Endodermal cell (in vitro differentiated cells): ENCODE measurements around the gene SLMAP. TPM values are rescaled to one million over a fixed set of nuclear protein-coding genes. Genes with fewer than 3 reads are reported as not detected.

Experiments
- DNase-seq: peaks from one replicate; pipeline ENCODE4 v3.0.0-alpha.2; 2017
- H3K27ac ChIP-seq: 2 replicates; pipeline ENCODE4 v1.5.1; 2013; ENCODE audit warnings: mild to moderate bottlenecking, low read depth, low read length, moderate library complexity
- H3K27me3 ChIP-seq: 2 replicates; pipeline ENCODE4 v1.6.1; 2013; ENCODE audit warnings: mild to moderate bottlenecking, low read length, moderate library complexity; ENCODE audit not compliant: insufficient read depth, control insufficient read depth, poor library complexity, severe bottlenecking
- H3K36me3 ChIP-seq: 2 replicates; pipeline ENCODE4 v1.7.0; 2013; ENCODE audit warnings: mild to moderate bottlenecking, low read length, moderate library complexity; ENCODE audit not compliant: control insufficient read depth, insufficient read depth
- H3K4me1 ChIP-seq: one replicate; pipeline ENCODE4 v1.7.0; 2013; ENCODE audit warnings: low read length; ENCODE audit not compliant: control insufficient read depth, insufficient read depth
- H3K4me3 ChIP-seq: 2 replicates; pipeline ENCODE4 v1.5.1; 2013; ENCODE audit warnings: mild to moderate bottlenecking, low read length, moderate library complexity
- H3K9ac ChIP-seq: 2 replicates; pipeline ENCODE4 v1.6.1; 2013; ENCODE audit warnings: mild to moderate bottlenecking, low read length, moderate library complexity; ENCODE audit not compliant: poor library complexity, severe bottlenecking; ENCODE audit errors: extremely low read depth
- H3K9me3 ChIP-seq: 2 replicates; pipeline ENCODE4 v1.6.1; 2013; ENCODE audit warnings: mild to moderate bottlenecking, low read length, moderate library complexity; ENCODE audit not compliant: control insufficient read depth
- H3K27ac Mint-ChIP-seq: 2 replicates; pipeline ENCODE4 v1.8.0; 2020; ENCODE audit warnings: mixed read lengths
- H3K27me3 Mint-ChIP-seq: 2 replicates; pipeline ENCODE4 v1.8.0; 2021; ENCODE audit warnings: mild to moderate bottlenecking, mixed read lengths; ENCODE audit not compliant: insufficient read depth
- H3K36me3 Mint-ChIP-seq: 2 replicates; pipeline ENCODE4 v1.8.0; 2020; ENCODE audit warnings: low read depth, mixed read lengths
- H3K4me1 Mint-ChIP-seq: 2 replicates; pipeline ENCODE4 v1.8.0; 2020; ENCODE audit warnings: mixed read lengths
- H3K4me3 Mint-ChIP-seq: 2 replicates; pipeline ENCODE4 v1.8.0; 2020; ENCODE audit warnings: mild to moderate bottlenecking, moderate library complexity, mixed read lengths
- H3K9me3 Mint-ChIP-seq: 2 replicates; pipeline ENCODE4 v1.8.0; 2020; ENCODE audit warnings: mild to moderate bottlenecking, mixed read lengths
- CTCF ChIP-seq: fragments of 200-600 bp; sonication (generic); conservative IDR thresholded peaks from 2 replicates; pipeline ENCODE4 v1.5.0; 2021; ENCODE audit warnings: antibody characterized with exemption, mild to moderate bottlenecking
- WGBS, 2 experiments: methylation state at CpG; one replicate each; pipeline versions ENCODE4 v1.1.5 to v1.1.7; 2013; ENCODE audit warnings: missing lambda C conversion rate in 2 of 2, mixed read lengths in 1 of 2; ENCODE audit not compliant: insufficient coverage in 1 of 2, insufficient read length in 1 of 2; 5-methylcytosine and 5-hydroxymethylcytosine counted together
- total RNA-seq, 2 donors: library from RNA; stranded (reverse); fragmentation: NEBNext Ultra II Directional in 1 of 2; extraction: Animal tissue kit (Norgen Biotek cat#: 25700) in 1 of 2; gene quantifications; 2 replicates in 1 of 2; 3 replicates in 1 of 2; pipeline ENCODE4 v1.2.1, GENCODE V29; 2021

SLMAP gene
- total RNA-seq, 2 donors from 2014 or later: 64.8 to 65.7 TPM

GRCh38 chr3:57794501-57794900 is 38.4 kb downstream of the SLMAP start:
- peaks cover 10% of the 10 kb centered on the region for H3K4me1 Mint-ChIP-seq

DNA sequence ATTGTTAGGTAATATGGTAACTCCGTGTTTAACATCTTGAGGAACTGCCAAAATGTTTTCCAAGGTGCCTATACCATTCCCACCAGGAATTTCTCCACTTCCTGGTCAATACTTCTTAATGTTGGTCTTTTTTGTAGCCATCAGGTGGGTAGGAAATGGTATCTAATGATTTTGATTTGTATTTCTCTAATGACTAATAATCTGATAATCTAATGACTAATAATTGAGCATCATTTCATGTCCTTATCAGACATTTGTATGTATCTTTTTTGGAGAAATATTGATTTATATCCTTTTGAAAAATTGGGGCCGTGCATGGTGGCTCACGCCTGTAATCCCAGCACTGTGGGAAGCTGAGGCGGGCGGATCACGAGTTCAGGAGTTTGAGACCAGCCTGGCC is 38.8 kb downstream of the SLMAP start:
- Histone ChIP-seq H3K36me3 (peaks cover 4% of the 10 kb centered on the region), H3K4me1 (no peaks in the 10 kb centered on the region), H3K27me3 (no peaks in the 10 kb centered on the region), H3K4me3 (no peak overlapping the region), H3K9ac (no peak overlapping the region), H3K9me3 (no peaks in the 10 kb centered on the region), H3K27ac (no peak overlapping the region)
- no peaks in the 10 kb centered on the region for H3K27me3 Mint-ChIP-seq
- no peaks in the 10 kb centered on the region for H3K9me3 Mint-ChIP-seq
- H3K4me3 Mint-ChIP-seq: no peak overlapping the region
- H3K36me3 Mint-ChIP-seq: peaks cover 2% of the 10 kb centered on the region
- no peak overlapping the region for H3K27ac Mint-ChIP-seq
- no peak for TF ChIP-seq CTCF
- WGBS, 2 experiments: 87 to 95% methylated on average over 3 to 6 of the region's 6 CpGs
- no peak for DNase-seq
- H3K4me1 Mint-ChIP-seq: peaks cover 10% of the 10 kb centered on the region

More at GRCh38 chr3:57794501-57794900, 38.4 kb downstream of the SLMAP start:
- Histone ChIP-seq H3K27ac (no peak overlapping the region), H3K27me3 (no peaks in the 10 kb centered on the region), H3K9me3 (no peaks in the 10 kb centered on the region), H3K4me1 (no peaks in the 10 kb centered on the region), H3K9ac (no peak overlapping the region), H3K4me3 (no peak overlapping the region), H3K36me3 (peaks cover 4% of the 10 kb centered on the region)
- DNase-seq: no peak
- no peaks in the 10 kb centered on the region for H3K27me3 Mint-ChIP-seq
- 91 to 94% methylated on average over 3 to 4 of the region's 4 CpGs for WGBS, 2 experiments
- no peak overlapping the region for H3K4me3 Mint-ChIP-seq
- peaks cover 2% of the 10 kb centered on the region for H3K36me3 Mint-ChIP-seq
- no peak overlapping the region for H3K27ac Mint-ChIP-seq
- H3K9me3 Mint-ChIP-seq: no peaks in the 10 kb centered on the region
- no peak for TF ChIP-seq CTCF

- H3K27me3 ChIP-seq: no peaks in the 10 kb centered on the region
- TF ChIP-seq CTCF: no peak
- H3K27ac Mint-ChIP-seq: no peak overlapping the region
- H3K9me3 ChIP-seq: no peaks in the 10 kb centered on the region
- WGBS, 2 experiments: 89 to 98% methylated on average over 3 to 4 of the region's 4 CpGs
- H3K4me1 Mint-ChIP-seq: peaks cover 10% of the 10 kb centered on the region
- DNase-seq: no peak
- no peaks in the 10 kb centered on the region for H3K9me3 Mint-ChIP-seq
- no peaks in the 10 kb centered on the region for H3K27me3 Mint-ChIP-seq
- H3K27ac ChIP-seq: no peak overlapping the region
- H3K9ac ChIP-seq: no peak overlapping the region
- no peaks in the 10 kb centered on the region for H3K4me1 ChIP-seq
- H3K4me3 Mint-ChIP-seq: no peak overlapping the region
- H3K36me3 ChIP-seq: peaks cover 4% of the 10 kb centered on the region
- peaks cover 2% of the 10 kb centered on the region for H3K36me3 Mint-ChIP-seq
- no peak overlapping the region for H3K4me3 ChIP-seq
Observed at GRCh38 chr3:57796261-57796660, 40.2 kb downstream of the SLMAP start.
